DMS79 (cell line): ENCODE data around the gene GAB2.

Experiments used
- DNase-seq: peaks from one replicate; lab custom pipeline; 2025; lab: John Stamatoyannopoulos, UW

The GAB2 gene

DNA sequence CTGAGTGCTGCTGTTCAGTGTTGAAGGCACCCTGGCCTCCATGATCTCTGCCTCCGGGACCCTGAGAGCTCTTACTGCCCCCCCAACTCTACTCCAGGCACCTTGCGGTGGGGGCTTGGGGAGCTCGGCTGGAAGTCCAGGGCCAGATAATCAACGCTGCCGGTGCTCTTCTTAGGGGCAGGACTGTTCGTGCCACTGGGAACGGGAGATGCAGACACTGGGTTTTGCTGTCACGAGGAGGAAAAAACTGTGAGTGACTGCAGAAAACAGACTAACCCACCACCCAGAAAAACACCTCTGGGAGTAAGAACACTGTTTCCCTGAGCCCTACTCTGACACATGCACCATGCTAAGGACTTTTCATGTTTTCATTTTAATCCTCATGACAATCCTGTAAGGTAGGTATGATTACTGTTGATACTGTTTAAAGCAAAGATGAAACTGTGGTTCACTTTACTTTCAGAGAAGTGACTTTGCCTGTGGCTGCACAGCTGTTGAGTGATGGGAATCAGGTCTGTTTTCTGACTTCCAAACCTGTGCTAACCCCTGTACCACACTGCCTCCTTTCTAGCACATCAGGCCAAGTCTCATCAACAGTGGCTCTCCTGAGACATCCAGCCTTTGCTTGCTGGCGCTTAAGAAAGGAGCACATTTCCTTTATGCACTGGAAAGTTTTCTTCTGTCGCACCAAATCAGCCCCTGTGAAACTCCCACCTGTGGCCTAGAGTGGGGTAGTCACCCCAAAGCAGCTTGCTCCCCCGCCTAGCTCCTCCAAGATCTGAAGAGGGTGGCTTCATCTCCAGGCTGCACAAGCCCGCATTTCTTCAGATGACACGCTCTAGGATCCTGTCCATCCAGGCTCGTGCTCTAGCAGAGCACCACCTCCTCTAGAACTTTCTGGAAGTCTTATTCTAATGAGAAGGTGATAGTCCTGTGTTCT lies 197.1 kb downstream of the GAB2 start:
- DNase-seq, result no peak

DNA sequence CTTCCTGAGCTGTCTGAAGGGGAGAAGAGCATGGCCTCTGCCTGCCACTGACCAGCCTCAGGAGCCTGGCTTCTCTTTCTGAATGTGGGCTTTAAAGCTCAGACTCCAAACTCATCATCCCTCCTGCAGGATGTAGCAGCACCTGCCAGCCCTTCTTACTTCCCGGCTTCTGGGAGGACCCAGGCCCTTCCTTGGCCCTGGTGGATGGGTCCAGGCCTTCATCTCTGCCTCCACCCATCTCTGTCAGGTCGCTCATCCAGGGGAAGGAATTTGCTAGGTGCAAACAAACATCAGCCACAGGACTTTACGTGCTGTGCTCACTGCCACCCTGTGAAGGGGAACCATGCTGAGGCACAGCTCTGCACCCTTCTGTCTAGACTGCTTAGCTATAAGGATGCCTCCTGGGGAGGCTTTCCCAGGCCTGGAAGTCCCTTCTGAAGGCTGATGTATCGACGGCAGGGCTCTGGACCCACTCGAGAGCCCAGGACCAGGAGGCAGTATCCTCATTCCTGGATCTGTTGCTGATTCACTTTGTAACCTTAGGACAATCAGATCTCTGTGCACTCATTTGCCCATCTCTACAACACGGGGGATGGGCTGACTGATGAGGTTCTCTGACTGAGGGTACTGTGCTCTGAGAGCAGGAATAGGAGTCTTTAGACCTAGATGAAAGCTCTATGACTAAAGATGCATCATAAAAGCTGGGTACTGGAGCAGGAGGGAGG lies 198.0 kb downstream of the GAB2 start:
- no peak for DNase-seq

- no peak for DNase-seq
Observed at GRCh38 chr11:78218707-78219492, 198.7 kb downstream of the GAB2 start.

DNA sequence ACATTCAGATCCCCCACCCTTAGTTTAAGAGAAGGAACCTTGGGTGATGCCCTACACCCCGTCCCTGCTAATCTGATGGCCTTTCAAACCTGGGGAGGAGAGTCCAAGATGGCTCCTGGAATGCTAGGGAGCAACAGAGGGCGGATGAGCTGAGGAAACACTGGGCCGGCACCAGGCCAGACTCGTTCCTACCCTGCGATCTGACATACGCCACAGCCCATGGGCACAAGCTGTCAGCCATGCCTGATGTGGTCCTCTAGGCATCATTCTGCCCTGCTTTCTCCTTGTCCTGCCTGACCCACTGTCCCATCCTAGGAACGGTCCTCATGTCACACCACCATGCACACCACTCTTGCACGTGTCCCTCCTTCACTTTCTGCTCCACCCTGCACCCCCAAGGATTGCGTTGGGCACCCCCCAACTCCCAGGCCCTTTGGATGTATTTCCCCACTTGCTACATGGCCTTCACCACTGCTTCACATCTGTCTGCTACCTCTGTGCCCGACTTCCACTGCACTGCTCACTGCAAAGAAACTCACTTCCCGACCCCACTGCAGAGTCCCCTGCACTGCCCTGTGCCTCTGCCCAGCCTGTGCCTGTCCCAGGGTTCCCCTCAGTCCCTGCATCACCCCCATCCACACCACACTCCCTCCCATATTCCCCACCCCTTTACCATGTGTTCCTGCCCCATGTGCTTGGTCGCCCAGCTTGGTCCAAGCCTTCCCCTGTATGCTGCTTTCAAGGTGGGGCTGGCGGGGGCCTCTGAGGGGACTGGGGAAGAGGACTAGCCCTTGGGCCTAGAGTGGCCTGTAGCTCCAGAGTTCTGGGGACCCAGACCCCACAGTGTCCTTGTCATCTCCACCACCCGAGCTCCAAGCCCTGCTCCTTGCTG lies 199.7 kb downstream of the GAB2 start:
- no peak for DNase-seq

GRCh38 chr11:78216571-78217287 lies 200.9 kb downstream of the GAB2 start:
- DNase-seq, result no peak

DNA sequence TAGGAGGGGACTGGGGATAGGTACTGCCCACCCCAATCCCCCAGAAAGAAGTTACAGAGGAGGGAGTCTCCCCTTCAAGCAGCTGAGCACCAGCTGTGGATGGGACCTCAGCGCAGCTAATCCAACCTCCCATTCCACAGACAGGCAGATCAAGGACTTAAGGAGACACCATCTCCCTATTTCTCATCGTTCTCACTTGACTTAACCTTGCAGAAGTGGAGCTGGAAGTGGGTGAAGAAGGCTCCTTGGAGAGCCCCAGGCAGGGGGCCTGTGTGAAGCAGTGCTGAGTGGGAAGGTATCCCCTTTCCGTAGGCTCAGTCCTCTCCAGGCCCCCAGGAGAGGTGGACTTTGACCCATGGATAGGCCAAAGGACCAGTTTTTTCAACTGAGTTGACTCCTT lies 201.6 kb downstream of the GAB2 start:
- no peak for DNase-seq

- DNase-seq, result no peak
Observed at GRCh38 chr11:78214331-78215194, 203.1 kb downstream of the GAB2 start.

DNA sequence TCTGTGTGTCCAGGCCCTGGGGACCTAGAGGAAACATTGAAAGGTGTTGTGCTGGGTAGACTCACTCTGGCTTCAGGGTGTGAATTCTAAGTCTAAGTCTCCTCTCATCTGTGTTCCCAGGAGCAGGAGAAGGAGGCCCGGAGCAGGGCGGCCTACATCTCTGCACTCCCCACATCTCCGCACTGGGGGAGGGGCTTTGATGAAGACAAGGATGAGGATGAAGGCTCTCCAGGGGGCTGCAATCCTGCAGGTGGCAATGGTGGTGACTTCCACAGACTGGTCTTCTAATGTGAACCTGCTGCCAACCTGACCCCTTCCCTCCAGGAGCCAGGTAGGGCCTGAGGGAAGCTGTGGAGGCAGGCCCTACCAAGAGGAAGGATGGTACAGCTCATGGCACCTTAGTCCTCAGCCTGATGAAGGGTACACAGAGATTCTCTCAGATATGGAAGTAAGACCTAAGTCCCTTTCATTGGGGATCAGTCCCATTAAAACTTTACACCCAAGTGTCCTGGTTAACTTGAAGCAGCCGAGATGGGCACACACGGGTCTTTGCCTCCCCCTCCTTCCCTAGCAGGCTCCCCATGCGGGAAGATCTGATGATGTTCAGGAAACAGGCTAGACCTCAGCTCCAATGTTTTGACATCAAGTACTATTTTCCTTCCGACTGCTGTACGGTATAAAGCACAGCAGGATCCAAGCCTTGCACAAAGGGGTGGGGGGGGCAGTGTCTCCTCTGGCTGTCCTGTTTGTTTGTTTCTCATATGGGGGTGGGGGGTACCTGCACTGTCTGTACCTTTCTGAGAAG lies 203.9 kb downstream of the GAB2 start:
- DNase-seq, result no peak

GRCh38 chr11:78212586-78213371 lies 204.8 kb downstream of the GAB2 start:
- DNase-seq, result no peak

DNA sequence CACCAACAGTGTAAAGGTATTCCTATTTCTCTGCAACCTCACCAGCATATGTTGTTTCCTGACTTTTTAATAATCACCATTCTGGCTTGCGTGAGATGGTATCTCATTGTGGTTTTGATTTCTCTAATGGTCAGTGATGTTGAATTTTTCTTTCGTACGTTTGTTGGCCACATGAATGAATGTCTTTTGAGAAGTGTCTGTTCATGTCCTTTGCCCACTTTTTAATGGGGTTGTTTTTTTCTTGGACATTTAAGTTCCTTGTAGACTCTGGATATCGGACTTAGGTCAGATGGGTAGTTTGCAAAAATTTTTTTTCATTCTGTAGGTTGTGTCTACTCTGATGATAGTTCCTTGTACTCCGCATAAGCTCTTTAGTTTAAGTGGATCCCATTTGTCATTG lies 206.1 kb downstream of the GAB2 start:
- DNase-seq, result no peak

DNA sequence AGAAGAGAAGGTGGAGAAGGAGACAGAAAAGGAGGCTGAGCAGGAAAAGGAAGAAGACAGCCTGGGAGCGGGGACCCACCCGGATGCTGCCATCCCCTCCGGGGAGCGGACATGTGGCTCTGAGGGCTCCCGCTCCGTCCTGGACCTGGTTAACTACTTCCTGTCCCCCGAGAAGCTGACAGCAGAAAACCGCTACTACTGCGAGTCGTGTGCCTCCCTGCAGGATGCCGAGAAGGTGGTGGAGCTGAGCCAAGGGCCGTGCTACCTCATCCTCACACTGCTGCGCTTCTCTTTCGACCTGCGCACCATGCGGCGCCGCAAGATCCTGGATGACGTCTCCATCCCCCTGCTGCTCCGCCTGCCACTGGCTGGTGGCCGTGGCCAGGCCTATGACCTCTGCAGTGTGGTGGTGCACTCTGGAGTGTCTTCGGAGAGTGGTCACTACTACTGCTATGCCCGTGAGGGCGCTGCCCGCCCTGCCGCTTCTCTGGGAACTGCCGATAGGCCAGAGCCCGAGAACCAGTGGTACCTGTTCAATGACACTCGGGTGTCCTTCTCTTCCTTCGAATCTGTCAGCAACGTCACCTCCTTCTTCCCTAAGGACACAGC lies 207.5 kb downstream of the GAB2 start:
- DNase-seq, result no peak

GRCh38 chr11:78209478-78209877 lies 208.1 kb downstream of the GAB2 start:
- no peak for DNase-seq

DNA sequence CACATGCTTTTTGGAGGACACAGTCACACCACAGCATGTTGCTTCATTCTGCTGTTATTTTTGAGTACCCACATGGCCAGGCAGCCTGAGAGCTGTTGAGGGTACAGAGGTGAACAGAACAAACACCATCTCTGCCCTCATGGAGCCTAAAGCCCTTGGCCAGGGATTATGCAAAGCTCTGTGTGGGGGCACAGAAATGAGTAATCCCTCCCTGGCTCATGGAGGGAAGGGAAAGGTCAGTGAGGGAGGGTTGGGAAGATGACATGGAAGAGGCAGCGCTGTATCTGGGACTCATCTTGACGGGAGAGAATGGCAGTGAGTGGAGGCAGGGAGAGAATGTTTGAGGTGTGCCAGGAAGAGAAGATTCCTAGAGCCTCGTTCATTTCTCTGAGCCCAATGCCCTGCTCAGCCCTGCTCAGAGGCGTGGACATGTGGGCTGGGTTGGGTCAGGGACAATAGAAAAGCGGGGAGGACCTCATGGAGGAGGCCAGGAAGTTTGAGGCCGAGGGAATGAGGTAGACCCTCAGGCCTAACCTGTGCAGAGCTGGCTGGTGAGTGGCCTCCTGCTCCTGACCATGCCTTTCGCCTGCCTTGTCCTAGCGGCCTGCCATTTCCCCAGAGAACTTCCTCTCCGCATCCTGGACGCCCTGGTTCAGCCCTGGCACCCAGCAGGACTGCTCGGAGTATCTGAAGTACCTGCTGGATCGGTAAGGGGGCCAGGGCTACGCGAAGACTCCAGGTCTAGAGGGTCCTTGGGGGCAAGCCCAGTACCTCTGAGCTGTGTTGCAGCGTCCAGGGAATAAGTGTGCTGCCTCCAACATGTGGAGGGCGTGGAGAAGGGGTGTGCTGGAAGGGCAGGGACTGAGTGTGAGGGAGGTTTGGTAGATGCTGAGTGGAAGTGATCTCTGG lies 209.1 kb downstream of the GAB2 start:
- DNase-seq, result no peak

GRCh38 chr11:78207532-78208256 lies 209.9 kb downstream of the GAB2 start:
- DNase-seq, result no peak

DNA sequence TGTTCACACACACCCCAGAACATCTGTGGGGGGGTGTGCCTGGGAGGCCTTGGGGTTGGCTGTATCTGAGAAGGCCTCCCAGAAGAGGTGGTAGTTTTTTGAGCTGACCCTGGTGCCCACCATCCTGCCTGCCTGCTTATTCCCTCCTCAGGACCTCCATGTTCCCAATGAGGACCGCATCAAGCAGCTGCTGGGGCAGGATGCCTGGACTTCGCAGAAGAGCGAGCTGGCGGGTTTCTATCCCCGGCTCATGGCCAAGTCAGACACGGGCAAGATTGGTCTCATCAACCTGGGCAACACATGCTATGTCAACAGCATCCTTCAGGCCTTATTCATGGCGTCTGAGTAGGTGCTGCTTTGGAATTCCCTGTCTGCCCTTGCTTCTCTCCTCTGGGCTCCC lies 211.9 kb downstream of the GAB2 start:
- DNase-seq, result no peak

- DNase-seq, result no peak
Observed at GRCh38 chr11:78205256-78205655, 212.4 kb downstream of the GAB2 start.
